Left hindlimb (tissue), 1 donor: ENCODE measurements around the gene DDX51.
"Not testable (repeated sequence)": the region's sequence is repeated elsewhere in the genome, so short reads cannot be mapped to it uniquely, and the experiment has no call there.

Source experiments
- DNase-seq: peaks from one replicate; pipeline ENCODE4 v3.0.0-alpha.2; 2018

The DDX51 gene

DNA sequence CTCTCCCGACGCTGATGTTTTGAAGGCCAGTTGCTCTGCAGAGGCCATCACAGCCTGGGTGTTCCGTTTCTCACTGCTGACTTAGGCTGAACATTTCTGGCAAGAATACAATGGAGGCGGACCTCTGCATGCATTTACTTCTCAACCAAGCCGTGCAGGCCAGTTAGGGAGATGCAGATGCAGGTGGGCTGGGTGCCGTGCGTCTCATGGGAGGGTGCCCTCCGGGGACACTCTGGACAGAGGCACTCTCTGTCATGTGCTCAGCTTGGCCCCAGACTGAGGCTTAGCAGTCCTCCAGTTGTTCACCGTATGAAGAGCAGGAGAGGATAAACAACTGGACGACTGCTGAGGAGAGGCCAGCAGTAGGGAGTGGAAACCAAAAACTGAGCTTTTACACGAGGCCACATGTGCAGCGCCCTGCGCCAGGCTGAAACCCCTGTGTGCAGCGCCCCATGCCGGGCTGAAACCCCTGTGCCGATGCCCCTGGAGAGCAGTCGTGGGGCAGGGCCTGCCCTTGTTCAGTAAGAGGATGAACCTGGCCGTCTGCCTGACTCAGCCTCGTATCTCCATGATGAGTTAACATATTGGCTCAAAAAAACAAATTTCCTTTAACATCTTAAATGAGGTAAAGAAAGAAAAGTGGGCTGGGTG is 32.3 kb downstream of the DDX51 start:
- no peak for DNase-seq

DNA sequence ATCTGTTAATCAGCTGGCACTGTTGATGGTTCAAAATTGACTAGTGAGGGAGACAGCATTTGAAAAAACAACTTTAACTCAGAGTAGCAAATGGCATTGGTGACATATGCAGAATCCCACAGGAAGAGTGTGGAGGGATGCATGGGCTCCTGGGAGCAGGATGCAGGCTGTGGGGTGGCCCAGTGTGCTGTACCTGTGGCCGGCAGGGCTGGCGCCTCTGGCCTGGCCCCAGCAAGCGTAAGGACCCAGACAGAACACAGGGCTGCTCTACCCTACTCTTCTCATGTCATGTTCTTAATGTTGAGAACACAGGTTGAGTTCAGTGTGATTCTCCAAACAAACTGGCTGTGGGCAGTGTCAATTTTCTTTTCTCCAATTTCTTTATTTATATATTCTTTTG is 33.4 kb downstream of the DDX51 start:
- no peak for DNase-seq

DNA sequence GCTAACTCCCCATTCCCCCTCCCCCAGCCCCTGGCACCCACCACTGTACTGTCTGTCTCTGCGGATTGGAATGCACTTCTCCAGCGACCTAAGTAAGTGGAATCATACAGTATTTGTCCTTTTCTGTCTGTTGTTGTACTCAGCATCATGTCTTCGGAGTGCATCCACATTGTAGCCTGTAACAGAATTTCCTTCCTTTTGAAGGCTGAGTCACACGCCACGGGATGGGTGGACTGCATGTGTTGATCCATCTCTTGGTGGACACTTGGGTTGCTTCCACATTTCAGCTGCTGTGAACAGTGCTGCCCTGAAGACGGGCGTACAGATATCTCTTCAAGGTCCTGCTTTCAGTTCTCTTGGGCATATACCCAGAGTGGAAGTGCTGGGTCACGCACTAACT is 34.4 kb downstream of the DDX51 start:
- no peak for DNase-seq

DNA sequence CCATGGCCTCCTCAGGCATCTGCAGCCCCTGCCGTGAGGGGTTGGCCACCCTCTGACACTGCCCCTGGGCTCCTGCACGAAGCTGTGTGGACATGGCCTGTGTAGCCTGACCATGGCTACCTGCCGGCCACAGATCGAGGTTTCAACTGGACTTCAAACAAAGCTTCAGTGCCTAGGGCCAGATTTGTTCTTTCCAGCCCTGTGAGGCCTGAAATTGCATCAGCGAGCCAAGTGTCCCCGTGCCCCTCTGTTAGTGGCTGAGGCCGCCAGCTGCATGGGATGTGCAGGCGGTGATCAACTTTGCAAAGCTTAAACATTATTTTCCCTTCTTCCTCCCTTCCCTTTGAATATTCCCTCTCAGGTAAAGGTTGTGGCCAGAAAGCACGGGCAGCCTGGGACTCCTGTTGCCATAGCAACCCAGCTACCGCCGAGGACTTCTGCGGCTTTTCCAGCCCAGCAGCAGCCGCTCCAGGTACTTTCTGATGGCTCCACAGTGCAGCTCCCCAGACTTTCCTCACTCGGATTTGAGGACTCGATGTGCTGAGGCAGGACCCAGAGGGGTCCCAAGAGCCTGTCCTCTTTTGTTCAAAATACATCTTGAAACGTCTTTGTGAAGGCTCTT is 35.8 kb downstream of the DDX51 start:
- DNase-seq: no peak

DNA sequence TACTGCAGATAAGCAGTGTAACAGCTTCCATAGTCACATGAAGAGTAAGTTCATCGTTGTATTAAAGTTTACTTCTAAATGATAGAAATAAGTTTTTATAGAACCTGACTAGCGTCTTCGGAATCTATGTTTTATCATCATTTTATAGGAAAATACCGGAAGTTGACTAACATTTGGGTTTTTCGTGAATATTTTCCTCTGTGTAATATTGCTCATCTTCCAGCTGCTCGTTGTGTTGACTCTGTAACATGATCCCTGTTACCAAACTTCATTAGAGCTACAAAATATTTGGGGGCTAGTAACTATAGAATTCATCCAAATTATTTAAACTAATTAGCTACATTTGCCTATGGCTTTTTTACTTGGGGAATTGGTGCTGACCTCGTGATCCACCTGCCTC is 37.2 kb downstream of the DDX51 start:
- no peak for DNase-seq

DNA sequence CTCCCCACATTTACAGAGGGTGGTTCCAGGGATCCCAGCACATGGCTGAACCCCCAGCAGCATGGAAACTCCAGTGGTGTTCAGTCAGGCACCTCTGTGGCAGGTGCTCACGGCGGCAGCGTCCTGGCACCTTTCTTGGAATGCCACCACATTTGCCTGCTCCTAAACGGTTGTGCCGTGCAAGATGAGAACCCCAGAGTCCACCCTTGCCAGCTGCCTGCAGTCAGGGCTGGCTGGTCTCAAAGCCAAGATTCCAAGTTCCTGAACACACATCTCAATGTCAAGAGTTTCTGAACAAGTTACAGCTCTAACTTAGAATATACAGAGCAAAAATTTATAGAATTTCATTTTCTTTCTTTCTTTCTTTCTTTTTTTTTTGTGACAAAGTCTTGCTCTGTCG is 38.7 kb downstream of the DDX51 start:
- no peak for DNase-seq

DNA sequence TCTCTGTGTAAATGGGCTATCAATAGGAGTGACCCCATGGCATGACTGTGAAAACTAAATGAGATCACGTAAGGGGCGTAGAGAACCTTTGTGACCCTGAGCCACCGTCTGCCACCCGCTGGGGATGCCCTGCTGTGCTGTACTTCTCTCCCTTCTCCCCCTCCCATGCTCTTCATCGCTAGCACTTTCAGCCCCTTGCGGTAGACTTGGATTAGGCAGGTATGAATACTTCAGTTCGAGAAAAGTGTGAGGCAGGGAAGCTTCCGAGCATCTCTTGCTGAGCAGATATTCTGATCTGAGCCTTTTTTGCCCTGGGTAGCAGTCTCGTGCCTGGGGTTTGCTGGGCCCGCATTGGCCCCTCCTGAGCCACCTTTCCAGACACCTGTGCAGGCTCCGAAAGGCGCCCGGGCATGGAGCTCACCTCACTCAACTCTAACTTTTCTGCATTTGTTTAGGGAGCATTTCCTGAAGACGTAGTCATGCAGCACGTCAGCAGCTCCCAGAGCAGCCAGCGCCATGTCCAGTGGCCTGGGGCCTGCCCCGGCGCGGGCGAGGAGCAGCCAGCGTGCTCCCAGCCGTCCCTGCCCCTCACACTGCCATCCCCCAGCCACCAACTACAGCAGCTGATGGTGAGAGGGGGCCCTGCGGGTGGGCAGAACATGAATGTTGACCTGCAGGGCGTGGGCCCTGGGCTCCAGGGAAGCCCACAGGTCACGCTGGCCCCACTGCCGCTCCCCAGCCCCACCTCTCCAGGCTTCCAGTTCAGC is 40.4 kb downstream of the DDX51 start:
- no peak for DNase-seq

DNA sequence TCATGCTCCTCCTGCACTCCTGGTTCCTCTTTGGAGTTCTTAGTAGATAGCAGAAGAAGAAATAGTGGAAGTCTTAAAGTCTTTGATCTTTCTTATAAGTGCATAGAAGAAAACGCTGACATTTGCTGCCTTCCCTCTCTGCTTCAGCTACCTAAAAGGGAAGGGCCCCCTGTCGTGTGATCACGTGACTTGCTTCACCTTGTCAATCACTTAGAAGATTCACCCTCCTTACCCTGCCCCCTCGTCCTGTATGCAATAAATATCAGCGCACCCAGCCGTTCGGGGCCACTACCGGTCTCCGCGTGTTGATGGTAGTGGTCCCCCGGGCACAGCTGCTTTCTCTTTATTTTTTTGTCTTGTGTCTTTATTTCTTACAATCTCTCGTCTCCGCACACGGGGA is 41.0 kb downstream of the DDX51 start:
- DNase-seq: not testable (repeated sequence)

DNA sequence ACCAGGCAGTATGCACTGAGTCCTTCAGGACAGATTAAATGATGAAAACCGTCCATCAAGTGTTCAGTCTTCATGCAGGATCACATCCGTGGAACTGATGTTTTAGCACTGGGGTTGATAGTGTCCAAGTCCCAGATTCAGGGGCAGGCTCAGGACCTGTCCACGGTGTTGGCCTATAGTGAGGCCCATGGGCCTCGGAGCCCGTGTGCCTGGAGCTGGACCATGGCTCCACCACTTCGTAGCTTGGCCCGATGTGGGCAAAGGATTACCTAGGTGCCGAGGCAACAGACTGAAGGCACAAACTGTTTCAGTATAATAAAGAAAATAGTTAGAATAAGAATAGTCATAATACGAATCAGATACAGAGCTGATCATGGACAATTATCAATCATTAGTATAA is 41.8 kb downstream of the DDX51 start:
- DNase-seq: no peak

DNA sequence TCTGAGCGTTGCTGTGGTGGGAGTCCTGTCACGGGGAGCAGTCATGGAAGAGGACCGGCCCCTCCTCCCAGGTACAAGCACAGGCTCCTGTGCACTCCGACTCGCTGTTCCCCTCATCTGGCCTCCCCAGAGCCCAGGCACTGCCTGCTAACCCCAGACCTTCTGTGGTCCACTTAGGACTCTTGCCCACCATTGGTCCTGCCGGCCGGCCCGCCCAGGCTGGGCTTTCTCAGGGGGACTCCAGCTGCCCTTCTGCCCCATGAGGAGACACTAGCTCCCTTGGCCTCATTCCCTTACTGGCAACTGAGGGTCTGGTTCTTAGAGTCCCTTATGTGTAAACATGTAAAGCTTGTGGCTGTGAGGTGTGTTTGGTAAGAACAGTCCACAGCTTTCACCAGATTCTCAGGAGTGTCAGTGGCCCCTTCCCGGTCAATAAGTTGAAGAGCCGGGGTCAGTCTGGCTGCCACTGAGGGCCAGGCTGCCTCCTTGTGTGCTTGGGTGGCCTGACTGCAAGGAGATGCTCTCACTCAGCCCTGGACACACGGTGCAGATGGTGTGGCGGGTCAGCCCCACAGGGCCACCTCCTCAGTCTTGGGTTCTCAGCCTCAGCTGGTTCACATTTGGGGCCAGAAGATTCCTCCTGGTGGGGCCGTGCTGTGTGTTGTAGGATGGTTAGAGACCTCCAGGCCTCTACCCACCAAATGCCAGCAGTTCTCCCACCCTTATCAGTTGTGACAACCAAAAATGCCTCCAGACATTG is 43.6 kb downstream of the DDX51 start:
- DNase-seq: no peak

DNA sequence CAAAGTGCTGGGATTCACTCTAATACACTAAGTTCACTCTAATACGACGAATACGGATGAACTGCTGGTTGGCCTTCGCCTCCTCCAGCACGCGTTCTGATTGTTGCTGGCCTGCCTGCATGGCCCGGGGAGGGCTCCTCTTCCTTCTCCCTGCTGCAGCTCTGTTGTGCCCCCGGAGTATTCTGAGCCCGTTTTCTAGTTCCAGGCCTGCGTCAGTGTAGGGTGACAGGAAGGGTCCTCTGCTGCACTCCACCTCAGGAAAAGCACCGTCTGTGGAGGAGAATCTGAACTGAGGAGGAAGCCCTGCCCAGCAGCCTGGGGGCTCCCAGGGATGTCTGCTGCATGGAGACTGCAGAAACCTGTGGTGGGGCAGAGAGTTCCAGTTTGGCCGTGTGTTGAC is 44.4 kb downstream of the DDX51 start:
- no peak for DNase-seq

DNA sequence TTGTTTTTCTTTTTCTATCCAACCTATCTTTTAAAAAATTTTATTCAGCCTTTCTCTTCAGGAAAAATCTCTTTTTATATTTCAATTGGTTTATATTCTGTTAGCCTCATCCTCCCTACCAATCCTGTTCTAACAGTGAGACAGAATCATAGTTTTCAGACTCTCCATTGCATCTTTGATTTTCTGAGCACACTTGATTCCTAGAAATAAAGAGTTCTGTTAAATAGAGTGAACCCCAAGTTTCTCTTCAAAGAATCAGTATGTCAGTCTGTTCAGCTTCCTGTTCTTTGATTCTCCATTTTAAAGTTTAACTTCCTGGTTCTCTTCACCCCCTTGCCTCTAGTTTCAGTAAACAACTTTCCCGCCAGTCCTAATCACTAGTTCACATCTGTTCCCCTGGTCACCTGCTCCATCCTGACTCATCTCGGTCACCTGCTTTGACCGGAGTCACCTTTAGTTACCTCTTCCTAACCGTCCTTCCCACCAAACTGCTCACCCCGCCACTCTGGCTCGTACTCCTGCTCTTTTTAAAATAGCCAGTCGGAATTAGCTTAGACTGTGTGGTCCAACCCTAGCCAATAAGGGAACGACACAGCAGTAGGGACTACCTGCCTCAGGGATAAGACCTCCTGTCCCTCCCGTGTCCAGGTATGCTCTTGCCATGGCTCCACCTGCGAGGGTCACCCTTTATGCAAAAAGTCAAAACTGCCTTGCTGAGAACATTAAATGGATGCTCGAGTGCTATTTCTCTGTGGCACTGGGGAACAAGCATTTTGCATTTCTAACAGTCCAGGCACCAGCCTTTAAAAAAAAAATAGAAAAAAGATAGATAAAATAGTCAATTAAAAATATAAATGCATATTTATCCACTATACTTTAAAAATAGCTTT is 48.4 kb downstream of the DDX51 start:
- DNase-seq: no peak

DNA sequence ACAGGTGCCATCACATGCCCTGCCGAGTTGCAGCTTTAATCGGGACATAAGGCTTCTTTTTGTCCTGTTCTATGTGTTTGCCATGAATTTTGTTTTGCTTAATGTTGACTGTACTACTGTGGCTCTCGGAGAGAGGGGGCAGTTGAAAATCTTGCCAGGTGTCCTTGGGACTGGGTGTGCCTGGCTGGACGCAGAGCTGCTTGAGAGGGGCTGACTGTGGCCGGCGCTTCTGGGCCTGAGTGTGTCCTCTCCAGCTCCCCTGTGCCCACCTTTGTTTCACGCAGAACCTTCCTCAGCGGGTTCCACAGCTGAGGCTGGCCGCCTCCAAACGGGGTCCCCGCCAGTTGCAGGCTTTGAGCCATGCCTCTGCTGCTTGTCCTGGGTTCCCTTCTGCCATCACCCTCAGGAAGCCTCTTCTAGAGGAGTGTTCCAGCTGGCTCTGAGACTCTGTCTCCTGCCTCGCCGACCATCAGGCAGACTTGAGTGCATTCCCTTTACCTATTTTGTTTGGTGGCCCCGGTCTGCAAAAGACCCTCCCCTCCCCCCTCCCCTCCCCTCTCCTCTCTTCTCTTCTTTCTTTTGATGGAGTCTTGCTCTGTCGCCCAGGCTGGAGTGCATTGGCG is 49.7 kb downstream of the DDX51 start:
- no peak for DNase-seq

DNA sequence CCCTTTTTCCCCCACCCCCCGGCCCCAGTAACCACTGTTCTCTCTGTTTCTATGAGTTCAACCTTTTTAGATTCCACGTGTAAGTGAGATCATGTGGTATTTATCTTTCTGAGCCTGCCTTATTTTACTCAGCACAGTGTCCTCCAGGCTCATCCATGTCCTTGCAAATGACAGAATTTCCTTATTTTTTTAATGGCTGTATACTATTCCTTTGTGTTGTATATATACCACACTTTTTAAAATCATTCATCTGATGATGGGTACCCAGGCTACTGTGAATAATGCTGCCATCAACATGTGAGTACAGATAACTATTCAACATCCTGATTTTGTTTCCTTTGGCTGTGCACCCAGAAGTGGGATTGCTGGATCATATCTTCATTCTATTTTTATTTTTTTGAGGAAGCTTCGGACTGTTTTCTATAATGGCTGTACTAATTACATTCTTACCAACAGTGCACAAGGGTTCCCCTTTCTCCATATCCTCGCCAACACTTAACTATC is 54.7 kb downstream of the DDX51 start:
- DNase-seq: no peak
